GM23338 (cell line): ENCODE measurements around the gene TNIP2. TPM values are rescaled to one million over a fixed set of nuclear protein-coding genes. Genes with fewer than 3 reads are reported as not detected.

Experiments used
- ATAC-seq: fragments of 200-7000 bp; cut with Tn5 transposase; 3 replicates; pipeline ENCODE4 v1.9.1; 2020
- DNase-seq: peaks from one replicate; pipeline ENCODE4 v3.0.0-alpha.2; 2015; ENCODE audit warnings: low spot score
- H2AFZ ChIP-seq: fragments of 200-600 bp; sonication (generic); 2 replicates; pipeline ENCODE4 v1.8.0; 2016; ENCODE audit warnings: antibody characterized with exemption, mild to moderate bottlenecking, moderate library complexity
- H3F3A ChIP-seq: fragments of 200-600 bp; sonication (generic); replicated peaks from 2 replicates; pipeline ENCODE4 v1.8.0; 2017; ENCODE audit warnings: antibody characterized with exemption, mixed run types, low read depth
- H3K27ac ChIP-seq: fragments of 200-600 bp; sonication (generic); 2 replicates; pipeline ENCODE4 v1.6.1; 2016; ENCODE audit warnings: low read depth
- H3K27me3 ChIP-seq: fragments of 200-600 bp; sonication (generic); 2 replicates; pipeline ENCODE4 v1.8.0; 2016; ENCODE audit warnings: mild to moderate bottlenecking, mixed run types, moderate library complexity; ENCODE audit not compliant: insufficient read depth
- H3K36me3 ChIP-seq: fragments of 200-600 bp; sonication (generic); 2 replicates; pipeline ENCODE4 v1.8.0; 2016; ENCODE audit warnings: mild to moderate bottlenecking; ENCODE audit not compliant: insufficient read depth
- H3K4me1 ChIP-seq: fragments of 200-600 bp; sonication (generic); 2 replicates; pipeline ENCODE4 v1.8.0; 2016; ENCODE audit warnings: mild to moderate bottlenecking, moderate library complexity; ENCODE audit not compliant: insufficient read depth
- H3K4me2 ChIP-seq: fragments of 200-600 bp; sonication (generic); 2 replicates; pipeline ENCODE4 v1.7.1; 2017; ENCODE audit warnings: mixed run types
- H3K4me3 ChIP-seq: fragments of 200-600 bp; sonication (generic); 2 replicates; pipeline ENCODE4 v1.6.1; 2016; ENCODE audit warnings: mixed run types
- H3K79me2 ChIP-seq: fragments of 200-600 bp; sonication (generic); replicated peaks from 2 replicates; pipeline ENCODE4 v1.8.0; 2017; ENCODE audit warnings: mild to moderate bottlenecking; ENCODE audit not compliant: insufficient read depth
- H3K9me2 ChIP-seq: fragments of 200-600 bp; sonication (generic); 2 replicates; pipeline ENCODE4 v1.8.0; 2017; ENCODE audit not compliant: insufficient read depth
- H4K20me1 ChIP-seq: fragments of 200-600 bp; sonication (generic); replicated peaks from 2 replicates; pipeline ENCODE4 v1.8.0; 2017; ENCODE audit warnings: mild to moderate bottlenecking; ENCODE audit not compliant: insufficient read depth
- H3K27ac Mint-ChIP-seq: 2 replicates; pipeline ENCODE4 v1.8.0; 2020; ENCODE audit warnings: inconsistent platforms, mild to moderate bottlenecking, moderate library complexity, mixed read lengths
- H3K27me3 Mint-ChIP-seq: 3 replicates; pipeline ENCODE4 v1.8.0; 2022; ENCODE audit warnings: low read depth, mild to moderate bottlenecking, moderate library complexity, mixed read lengths, inconsistent platforms; ENCODE audit not compliant: insufficient read depth, poor library complexity
- H3K36me3 Mint-ChIP-seq: 3 replicates; pipeline ENCODE4 v1.8.0; 2021; ENCODE audit warnings: low read depth, mild to moderate bottlenecking, inconsistent platforms, moderate library complexity, mixed read lengths
- H3K4me1 Mint-ChIP-seq: 3 replicates; pipeline ENCODE4 v1.8.0; 2020; ENCODE audit warnings: mild to moderate bottlenecking, inconsistent platforms, mixed read lengths
- H3K4me3 Mint-ChIP-seq: 3 replicates; pipeline ENCODE4 v1.8.0; 2021; ENCODE audit warnings: moderate library complexity, mild to moderate bottlenecking, inconsistent platforms, mixed read lengths
- H3K9me3 Mint-ChIP-seq: 3 replicates; pipeline ENCODE4 v1.8.0; 2020; ENCODE audit warnings: moderate library complexity, mild to moderate bottlenecking, inconsistent platforms, mixed read lengths
- CREB1 ChIP-seq: fragments of 250-450 bp; sonication (Bioruptor Pico); IDR thresholded peaks from 2 replicates; pipeline ENCODE4 v1.5.0; 2020; ENCODE audit warnings: low read depth, mild to moderate bottlenecking, moderate library complexity
- ETS1 ChIP-seq: IDR thresholded peaks from 2 replicates; pipeline ENCODE4 v1.6.1; 2016; ENCODE audit warnings: antibody characterized with exemption
- EZH2 ChIP-seq: fragments of 200-600 bp; sonication (generic); IDR thresholded peaks from one replicate; pipeline ENCODE4 v1.8.0; 2017; ENCODE audit warnings: antibody characterized with exemption, mild to moderate bottlenecking, low read depth; ENCODE audit not compliant: unreplicated experiment
- EZH2phosphoT487 ChIP-seq: fragments of 200-600 bp; sonication (generic); IDR thresholded peaks from one replicate; pipeline ENCODE4 v1.8.1; 2018; ENCODE audit warnings: antibody characterized with exemption; ENCODE audit not compliant: unreplicated experiment
- JUNB ChIP-seq: IDR thresholded peaks from one replicate; pipeline ENCODE4 v1.6.1; 2016; ENCODE audit warnings: antibody characterized with exemption; ENCODE audit not compliant: unreplicated experiment
- NANOG ChIP-seq: IDR thresholded peaks from 2 replicates; pipeline ENCODE4 v1.6.1; 2016; ENCODE audit warnings: antibody characterized with exemption, borderline replicate concordance
- POLR2AphosphoS5 ChIP-seq: IDR thresholded peaks from 2 replicates; pipeline ENCODE4 v1.6.1; 2016; ENCODE audit warnings: antibody characterized with exemption, low read depth
- STAT1 ChIP-seq: IDR thresholded peaks from one replicate; pipeline ENCODE4 v1.6.1; 2016; ENCODE audit warnings: antibody characterized with exemption; ENCODE audit not compliant: unreplicated experiment
- ZNF114 ChIP-seq: fragments of 250-450 bp; sonication (Bioruptor Pico); IDR thresholded peaks from 2 replicates; pipeline ENCODE4 v1.5.0; 2020; ENCODE audit warnings: mild to moderate bottlenecking, moderate library complexity
- ZNF331 ChIP-seq: fragments of 250-450 bp; sonication (Bioruptor Pico); IDR thresholded peaks from 2 replicates; pipeline ENCODE4 v1.5.0; 2020; ENCODE audit warnings: low read depth, mild to moderate bottlenecking, moderate library complexity
- polyA plus RNA-seq: library from polyadenylated mRNA; unstranded; fragments of >200 nt; fragmentation: Nextera tagmentation; extraction: Ambion mirVana; gene quantifications from 2 replicates; pipeline ENCODE4 v1.2.1, GENCODE V29; 2016
- total RNA-seq: library from RNA; depleted of rRNA; stranded (reverse); fragments of >200 nt; shearing (Covaris generic); gene quantifications from 2 replicates; pipeline ENCODE4 v1.2.3, GENCODE V29; 2014
- TF ChIP-seq, protein P1 (sequence below), 2 experiments: fragments of 200-600 bp in 1 of 2; sonication (generic) in 1 of 2; conservative IDR thresholded peaks; 2 replicates each; pipeline versions ENCODE4 v1.5.1 to v1.6.1; 2016 to 2017; ENCODE audit warnings: antibody characterized with exemption in 2 of 2, low read depth in 2 of 2, mild to moderate bottlenecking in 2 of 2, moderate library complexity in 1 of 2
- TF ChIP-seq, protein P2 (sequence below): IDR thresholded peaks from one replicate; pipeline ENCODE4 v1.6.1; 2018; ENCODE audit warnings: antibody characterized with exemption; ENCODE audit not compliant: unreplicated experiment
- TF ChIP-seq, protein P3 (sequence below): fragments of 250-450 bp; sonication (Bioruptor Pico); IDR thresholded peaks from 2 replicates; pipeline ENCODE4 v1.5.0; 2020; ENCODE audit warnings: mild to moderate bottlenecking, moderate library complexity

The TNIP2 gene
- total and polyA plus RNA-seq, 2 experiments from 2014 or later, result 34.8 to 61.4 TPM

- no peaks in the 10 kb centered on the region; the same call in 2 of the 3 replicates for H3K9me3 Mint-ChIP-seq
- no peak for ATAC-seq
- Histone ChIP-seq H3K27me3 (peaks cover 16% of the 10 kb centered on the region), H4K20me1 (no peaks in the 10 kb centered on the region), H3K4me3 (no peak overlapping the region), H3K9me2 (no peaks in the 10 kb centered on the region), H3K79me2 (no peaks in the 10 kb centered on the region), H3K4me2 (no peak overlapping the region), H3F3A (0 out of 2 replicates have a peak, but pooled peaks cover 5% of the 10 kb centered on the region), H3K4me1 (peaks cover 5% of the 10 kb centered on the region), H3K27ac (no peak overlapping the region), H3K36me3 (no peaks in the 10 kb centered on the region), H2AFZ (no peak overlapping the region)
- no peak for TF ChIP-seq POLR2AphosphoS5
- no peak for TF ChIP-seq CREB1 (CRISPR knock-in tag)
- no peak for TF ChIP-seq EZH2
- no peak for TF ChIP-seq NANOG
- TF ChIP-seq, protein P1, sequence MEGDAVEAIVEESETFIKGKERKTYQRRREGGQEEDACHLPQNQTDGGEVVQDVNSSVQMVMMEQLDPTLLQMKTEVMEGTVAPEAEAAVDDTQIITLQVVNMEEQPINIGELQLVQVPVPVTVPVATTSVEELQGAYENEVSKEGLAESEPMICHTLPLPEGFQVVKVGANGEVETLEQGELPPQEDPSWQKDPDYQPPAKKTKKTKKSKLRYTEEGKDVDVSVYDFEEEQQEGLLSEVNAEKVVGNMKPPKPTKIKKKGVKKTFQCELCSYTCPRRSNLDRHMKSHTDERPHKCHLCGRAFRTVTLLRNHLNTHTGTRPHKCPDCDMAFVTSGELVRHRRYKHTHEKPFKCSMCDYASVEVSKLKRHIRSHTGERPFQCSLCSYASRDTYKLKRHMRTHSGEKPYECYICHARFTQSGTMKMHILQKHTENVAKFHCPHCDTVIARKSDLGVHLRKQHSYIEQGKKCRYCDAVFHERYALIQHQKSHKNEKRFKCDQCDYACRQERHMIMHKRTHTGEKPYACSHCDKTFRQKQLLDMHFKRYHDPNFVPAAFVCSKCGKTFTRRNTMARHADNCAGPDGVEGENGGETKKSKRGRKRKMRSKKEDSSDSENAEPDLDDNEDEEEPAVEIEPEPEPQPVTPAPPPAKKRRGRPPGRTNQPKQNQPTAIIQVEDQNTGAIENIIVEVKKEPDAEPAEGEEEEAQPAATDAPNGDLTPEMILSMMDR (conservative IDR thresholded peaks at IDR 0.05; ENCODE audit: low read depth in 2 of 2), result no peak
- TF ChIP-seq EZH2phosphoT487, result no peak
- TF ChIP-seq, protein P2, sequence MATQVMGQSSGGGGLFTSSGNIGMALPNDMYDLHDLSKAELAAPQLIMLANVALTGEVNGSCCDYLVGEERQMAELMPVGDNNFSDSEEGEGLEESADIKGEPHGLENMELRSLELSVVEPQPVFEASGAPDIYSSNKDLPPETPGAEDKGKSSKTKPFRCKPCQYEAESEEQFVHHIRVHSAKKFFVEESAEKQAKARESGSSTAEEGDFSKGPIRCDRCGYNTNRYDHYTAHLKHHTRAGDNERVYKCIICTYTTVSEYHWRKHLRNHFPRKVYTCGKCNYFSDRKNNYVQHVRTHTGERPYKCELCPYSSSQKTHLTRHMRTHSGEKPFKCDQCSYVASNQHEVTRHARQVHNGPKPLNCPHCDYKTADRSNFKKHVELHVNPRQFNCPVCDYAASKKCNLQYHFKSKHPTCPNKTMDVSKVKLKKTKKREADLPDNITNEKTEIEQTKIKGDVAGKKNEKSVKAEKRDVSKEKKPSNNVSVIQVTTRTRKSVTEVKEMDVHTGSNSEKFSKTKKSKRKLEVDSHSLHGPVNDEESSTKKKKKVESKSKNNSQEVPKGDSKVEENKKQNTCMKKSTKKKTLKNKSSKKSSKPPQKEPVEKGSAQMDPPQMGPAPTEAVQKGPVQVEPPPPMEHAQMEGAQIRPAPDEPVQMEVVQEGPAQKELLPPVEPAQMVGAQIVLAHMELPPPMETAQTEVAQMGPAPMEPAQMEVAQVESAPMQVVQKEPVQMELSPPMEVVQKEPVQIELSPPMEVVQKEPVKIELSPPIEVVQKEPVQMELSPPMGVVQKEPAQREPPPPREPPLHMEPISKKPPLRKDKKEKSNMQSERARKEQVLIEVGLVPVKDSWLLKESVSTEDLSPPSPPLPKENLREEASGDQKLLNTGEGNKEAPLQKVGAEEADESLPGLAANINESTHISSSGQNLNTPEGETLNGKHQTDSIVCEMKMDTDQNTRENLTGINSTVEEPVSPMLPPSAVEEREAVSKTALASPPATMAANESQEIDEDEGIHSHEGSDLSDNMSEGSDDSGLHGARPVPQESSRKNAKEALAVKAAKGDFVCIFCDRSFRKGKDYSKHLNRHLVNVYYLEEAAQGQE, result no peak
- TF ChIP-seq, protein P3, sequence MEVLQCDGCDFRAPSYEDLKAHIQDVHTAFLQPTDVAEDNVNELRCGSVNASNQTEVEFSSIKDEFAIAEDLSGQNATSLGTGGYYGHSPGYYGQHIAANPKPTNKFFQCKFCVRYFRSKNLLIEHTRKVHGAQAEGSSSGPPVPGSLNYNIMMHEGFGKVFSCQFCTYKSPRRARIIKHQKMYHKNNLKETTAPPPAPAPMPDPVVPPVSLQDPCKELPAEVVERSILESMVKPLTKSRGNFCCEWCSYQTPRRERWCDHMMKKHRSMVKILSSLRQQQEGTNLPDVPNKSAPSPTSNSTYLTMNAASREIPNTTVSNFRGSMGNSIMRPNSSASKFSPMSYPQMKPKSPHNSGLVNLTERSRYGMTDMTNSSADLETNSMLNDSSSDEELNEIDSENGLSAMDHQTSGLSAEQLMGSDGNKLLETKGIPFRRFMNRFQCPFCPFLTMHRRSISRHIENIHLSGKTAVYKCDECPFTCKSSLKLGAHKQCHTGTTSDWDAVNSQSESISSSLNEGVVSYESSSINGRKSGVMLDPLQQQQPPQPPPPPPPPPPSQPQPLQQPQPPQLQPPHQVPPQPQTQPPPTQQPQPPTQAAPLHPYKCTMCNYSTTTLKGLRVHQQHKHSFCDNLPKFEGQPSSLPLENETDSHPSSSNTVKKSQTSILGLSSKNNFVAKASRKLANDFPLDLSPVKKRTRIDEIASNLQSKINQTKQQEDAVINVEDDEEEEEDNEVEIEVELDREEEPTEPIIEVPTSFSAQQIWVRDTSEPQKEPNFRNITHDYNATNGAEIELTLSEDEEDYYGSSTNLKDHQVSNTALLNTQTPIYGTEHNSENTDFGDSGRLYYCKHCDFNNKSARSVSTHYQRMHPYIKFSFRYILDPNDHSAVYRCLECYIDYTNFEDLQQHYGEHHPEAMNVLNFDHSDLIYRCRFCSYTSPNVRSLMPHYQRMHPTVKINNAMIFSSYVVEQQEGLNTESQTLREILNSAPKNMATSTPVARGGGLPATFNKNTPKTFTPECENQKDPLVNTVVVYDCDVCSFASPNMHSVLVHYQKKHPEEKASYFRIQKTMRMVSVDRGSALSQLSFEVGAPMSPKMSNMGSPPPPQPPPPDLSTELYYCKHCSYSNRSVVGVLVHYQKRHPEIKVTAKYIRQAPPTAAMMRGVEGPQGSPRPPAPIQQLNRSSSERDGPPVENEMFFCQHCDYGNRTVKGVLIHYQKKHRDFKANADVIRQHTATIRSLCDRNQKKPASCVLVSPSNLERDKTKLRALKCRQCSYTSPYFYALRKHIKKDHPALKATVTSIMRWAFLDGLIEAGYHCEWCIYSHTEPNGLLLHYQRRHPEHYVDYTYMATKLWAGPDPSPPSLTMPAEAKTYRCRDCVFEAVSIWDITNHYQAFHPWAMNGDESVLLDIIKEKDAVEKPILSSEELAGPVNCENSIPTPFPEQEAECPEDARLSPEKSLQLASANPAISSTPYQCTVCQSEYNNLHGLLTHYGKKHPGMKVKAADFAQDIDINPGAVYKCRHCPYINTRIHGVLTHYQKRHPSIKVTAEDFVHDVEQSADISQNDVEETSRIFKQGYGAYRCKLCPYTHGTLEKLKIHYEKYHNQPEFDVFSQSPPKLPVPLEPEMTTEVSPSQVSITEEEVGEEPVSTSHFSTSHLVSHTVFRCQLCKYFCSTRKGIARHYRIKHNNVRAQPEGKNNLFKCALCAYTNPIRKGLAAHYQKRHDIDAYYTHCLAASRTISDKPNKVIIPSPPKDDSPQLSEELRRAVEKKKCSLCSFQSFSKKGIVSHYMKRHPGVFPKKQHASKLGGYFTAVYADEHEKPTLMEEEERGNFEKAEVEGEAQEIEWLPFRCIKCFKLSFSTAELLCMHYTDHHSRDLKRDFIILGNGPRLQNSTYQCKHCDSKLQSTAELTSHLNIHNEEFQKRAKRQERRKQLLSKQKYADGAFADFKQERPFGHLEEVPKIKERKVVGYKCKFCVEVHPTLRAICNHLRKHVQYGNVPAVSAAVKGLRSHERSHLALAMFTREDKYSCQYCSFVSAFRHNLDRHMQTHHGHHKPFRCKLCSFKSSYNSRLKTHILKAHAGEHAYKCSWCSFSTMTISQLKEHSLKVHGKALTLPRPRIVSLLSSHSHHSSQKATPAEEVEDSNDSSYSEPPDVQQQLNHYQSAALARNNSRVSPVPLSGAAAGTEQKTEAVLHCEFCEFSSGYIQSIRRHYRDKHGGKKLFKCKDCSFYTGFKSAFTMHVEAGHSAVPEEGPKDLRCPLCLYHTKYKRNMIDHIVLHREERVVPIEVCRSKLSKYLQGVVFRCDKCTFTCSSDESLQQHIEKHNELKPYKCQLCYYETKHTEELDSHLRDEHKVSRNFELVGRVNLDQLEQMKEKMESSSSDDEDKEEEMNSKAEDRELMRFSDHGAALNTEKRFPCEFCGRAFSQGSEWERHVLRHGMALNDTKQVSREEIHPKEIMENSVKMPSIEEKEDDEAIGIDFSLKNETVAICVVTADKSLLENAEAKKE, result no peak
- no peak for TF ChIP-seq ZNF331
- TF ChIP-seq ETS1, result no peak
- no peak for TF ChIP-seq STAT1
- TF ChIP-seq JUNB, result no peak
- no peak for TF ChIP-seq ZNF114 (CRISPR knock-in tag)
- H3K4me3 Mint-ChIP-seq, result no peak overlapping the region
- H3K27me3 Mint-ChIP-seq, result peaks cover 21% of the 10 kb centered on the region
- H3K4me1 Mint-ChIP-seq, result peaks cover 22% of the 10 kb centered on the region
- H3K36me3 Mint-ChIP-seq, result no peaks in the 10 kb centered on the region
- no peak for DNase-seq
- H3K27ac Mint-ChIP-seq, result no peak overlapping the region
Measured at GRCh38 chr4:2789351-2789750, 33.2 kb upstream of the TNIP2 start.
